ENCODE data around the gene ERBB4. TPM values are rescaled to one million over a fixed set of nuclear protein-coding genes. Genes with fewer than 3 reads are reported as not detected.

ERBB4 gene
- total RNA-seq, 1 donor from 2014 or later = 9.2 TPM

DNA sequence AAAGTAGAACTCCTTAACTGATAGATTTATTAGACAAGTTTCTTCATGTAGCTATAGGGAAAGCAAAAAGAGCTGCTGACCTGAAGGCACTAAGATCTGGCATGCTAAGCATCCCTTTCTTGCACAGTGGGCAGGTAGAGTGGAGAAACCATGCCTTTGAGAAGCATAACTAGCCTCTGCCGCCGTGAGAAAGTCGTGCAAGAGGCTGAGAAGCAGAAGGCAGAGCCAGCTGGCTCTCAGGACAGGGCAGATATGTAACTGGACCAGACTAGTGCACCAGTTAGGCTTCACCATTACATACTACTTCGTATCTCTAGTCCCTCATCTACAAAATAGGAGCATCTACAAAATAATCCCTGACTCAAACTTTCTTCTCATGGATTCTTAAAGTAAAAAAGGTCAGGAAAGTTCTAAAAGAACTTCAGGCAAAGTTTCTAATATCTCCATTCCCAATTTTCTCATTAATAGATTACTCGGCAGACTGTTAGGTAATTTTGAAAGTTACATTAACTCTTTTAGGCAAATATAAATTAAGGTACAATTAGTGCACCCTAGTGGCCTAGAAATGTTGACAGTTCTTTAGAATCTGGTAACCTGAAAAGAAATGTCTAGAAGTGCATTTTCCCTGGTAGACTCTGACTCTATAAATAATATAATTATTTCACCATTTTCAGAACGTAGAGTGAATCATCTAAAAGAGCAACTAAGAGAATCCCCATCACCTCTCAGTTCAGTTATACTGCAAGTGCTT is 10.3 kb downstream of the ERBB4 start:
- Mint-ChIP-seq H3K4me1 (no peaks in the 10 kb centered on the region), H3K36me3 (no peaks in the 10 kb centered on the region), H3K27ac (no peak overlapping the region), H3K4me3 (no peak overlapping the region), H3K9me3 (no peaks in the 10 kb centered on the region), H3K27me3 (ENCODE audit: low read depth) (no peaks in the 10 kb centered on the region)
- no peak for DNase-seq (ENCODE audit: low spot score in 2 of 2, unreplicated experiment in 2 of 2)
- TF ChIP-seq, protein P1, sequence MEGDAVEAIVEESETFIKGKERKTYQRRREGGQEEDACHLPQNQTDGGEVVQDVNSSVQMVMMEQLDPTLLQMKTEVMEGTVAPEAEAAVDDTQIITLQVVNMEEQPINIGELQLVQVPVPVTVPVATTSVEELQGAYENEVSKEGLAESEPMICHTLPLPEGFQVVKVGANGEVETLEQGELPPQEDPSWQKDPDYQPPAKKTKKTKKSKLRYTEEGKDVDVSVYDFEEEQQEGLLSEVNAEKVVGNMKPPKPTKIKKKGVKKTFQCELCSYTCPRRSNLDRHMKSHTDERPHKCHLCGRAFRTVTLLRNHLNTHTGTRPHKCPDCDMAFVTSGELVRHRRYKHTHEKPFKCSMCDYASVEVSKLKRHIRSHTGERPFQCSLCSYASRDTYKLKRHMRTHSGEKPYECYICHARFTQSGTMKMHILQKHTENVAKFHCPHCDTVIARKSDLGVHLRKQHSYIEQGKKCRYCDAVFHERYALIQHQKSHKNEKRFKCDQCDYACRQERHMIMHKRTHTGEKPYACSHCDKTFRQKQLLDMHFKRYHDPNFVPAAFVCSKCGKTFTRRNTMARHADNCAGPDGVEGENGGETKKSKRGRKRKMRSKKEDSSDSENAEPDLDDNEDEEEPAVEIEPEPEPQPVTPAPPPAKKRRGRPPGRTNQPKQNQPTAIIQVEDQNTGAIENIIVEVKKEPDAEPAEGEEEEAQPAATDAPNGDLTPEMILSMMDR (IDR thresholded peaks at IDR 0.05; ENCODE audit: unreplicated experiment) = no peak

DNA sequence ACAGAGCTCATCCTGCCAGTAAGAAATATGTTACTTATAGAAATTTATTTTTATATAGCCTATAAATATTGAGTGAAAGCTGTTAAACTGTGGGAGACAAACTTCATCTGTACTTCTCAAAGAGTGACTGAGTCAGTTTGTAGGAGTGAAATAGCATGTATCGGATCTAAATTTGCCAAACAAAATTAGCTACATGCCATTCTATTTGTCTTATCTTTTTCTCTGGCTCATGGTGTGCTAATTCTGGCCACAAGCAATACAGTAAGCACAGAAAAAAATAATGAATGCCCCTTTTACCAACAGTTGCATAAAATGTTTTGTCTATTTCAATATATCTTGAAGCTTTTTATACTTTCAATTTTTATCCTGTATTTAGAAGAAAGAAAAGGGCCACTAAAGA is 12.5 kb downstream of the ERBB4 start:
- no peak overlapping the region for H3K4me3 Mint-ChIP-seq
- no peaks in the 10 kb centered on the region for H3K27me3 Mint-ChIP-seq (ENCODE audit: low read depth)
- TF ChIP-seq, protein P1 (IDR thresholded peaks at IDR 0.05; ENCODE audit: unreplicated experiment) = no peak

DNA sequence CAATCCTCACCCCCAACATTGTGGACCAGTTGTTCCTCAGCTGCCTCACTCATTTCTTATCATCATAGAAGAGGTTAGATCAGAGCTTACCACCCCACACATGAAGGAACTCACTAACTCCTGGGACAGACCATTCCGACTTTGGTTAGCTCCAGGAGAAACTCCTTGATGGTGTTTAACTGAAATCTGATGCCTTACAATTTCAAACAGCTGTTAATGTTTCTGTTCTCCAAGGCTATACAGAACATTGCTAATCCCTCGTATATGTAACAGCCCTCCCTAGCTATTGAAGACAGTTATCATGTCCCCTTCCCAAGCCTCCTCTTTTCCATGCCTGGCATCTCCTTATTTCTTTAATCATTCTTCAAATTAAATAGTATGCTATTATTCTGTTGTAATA is 14.8 kb downstream of the ERBB4 start:
- no peaks in the 10 kb centered on the region for H3K36me3 Mint-ChIP-seq
- no peak overlapping the region for H3K4me3 Mint-ChIP-seq
- no peaks in the 10 kb centered on the region for H3K9me3 Mint-ChIP-seq
- no peaks in the 10 kb centered on the region for H3K4me1 Mint-ChIP-seq
- H3K27ac Mint-ChIP-seq = no peak overlapping the region
- H3K27me3 Mint-ChIP-seq (ENCODE audit: low read depth) = no peaks in the 10 kb centered on the region
- TF ChIP-seq, protein P1 (IDR thresholded peaks at IDR 0.05; ENCODE audit: unreplicated experiment) = no peak
- DNase-seq (ENCODE audit: low spot score in 2 of 2, unreplicated experiment in 2 of 2) = no peak

More for the DNA sequence above, 12.5 kb downstream of the ERBB4 start:
- no peaks in the 10 kb centered on the region for H3K4me1 Mint-ChIP-seq
- no peak for DNase-seq (ENCODE audit: low spot score in 2 of 2, unreplicated experiment in 2 of 2)
- H3K36me3 Mint-ChIP-seq = no peaks in the 10 kb centered on the region
- H3K9me3 Mint-ChIP-seq = no peaks in the 10 kb centered on the region
- no peak overlapping the region for H3K27ac Mint-ChIP-seq

DNA sequence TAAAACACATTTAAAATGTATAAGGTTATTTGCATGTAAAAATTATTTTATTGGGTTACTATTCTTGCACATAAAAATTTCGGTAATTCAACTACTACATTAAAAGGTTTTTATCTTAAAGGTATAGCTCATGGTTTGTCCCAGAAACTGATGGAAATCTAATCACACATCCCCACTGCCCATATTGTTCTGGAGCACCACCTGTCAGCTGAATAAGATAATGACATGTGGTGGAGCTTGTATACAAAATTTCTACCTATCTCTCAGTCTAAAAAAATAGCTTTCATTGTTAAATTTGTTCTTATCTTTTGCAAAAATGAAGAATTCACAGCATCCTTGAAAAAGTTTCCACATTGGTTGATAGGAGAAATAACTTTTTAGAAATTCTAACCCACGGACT is 18.3 kb downstream of the ERBB4 start:
- DNase-seq (ENCODE audit: low spot score in 2 of 2, unreplicated experiment in 2 of 2) = no peak
- Mint-ChIP-seq H3K4me1 (peaks cover 4% of the 10 kb centered on the region), H3K27me3 (ENCODE audit: low read depth) (no peaks in the 10 kb centered on the region), H3K4me3 (no peak overlapping the region), H3K36me3 (no peaks in the 10 kb centered on the region), H3K9me3 (no peaks in the 10 kb centered on the region), H3K27ac (no peak overlapping the region)
- TF ChIP-seq, protein P1 (IDR thresholded peaks at IDR 0.05; ENCODE audit: unreplicated experiment) = no peak

DNA sequence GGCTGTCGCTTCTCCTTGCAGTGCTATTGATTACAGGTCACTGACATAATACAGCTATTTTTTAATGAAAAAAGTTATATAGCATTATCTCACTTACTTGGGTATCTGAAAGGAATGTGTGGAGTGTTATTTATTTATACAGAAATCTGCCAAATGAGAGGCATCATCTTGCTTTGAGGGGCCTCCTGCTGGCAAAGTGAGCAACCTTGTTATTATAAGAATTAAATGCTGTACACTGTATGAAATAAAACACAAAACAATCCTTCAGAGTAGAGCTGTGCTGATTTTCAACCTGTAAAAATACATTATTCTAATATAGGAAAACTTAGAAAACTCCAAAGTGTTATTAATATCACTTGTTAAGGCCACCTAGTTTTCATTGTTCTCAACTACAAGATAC is 20.9 kb downstream of the ERBB4 start:
- no peaks in the 10 kb centered on the region for H3K36me3 Mint-ChIP-seq
- no peaks in the 10 kb centered on the region for H3K27me3 Mint-ChIP-seq (ENCODE audit: low read depth)
- peaks cover 7% of the 10 kb centered on the region for H3K4me1 Mint-ChIP-seq
- no peak for DNase-seq (ENCODE audit: low spot score in 2 of 2, unreplicated experiment in 2 of 2)
- no peak overlapping the region for H3K4me3 Mint-ChIP-seq
- TF ChIP-seq, protein P1 (IDR thresholded peaks at IDR 0.05; ENCODE audit: unreplicated experiment) = no peak
- no peaks in the 10 kb centered on the region for H3K9me3 Mint-ChIP-seq
- no peak overlapping the region for H3K27ac Mint-ChIP-seq
